Activated naive CD4-positive, alpha-beta T cell (primary cell): Measurements from ENCODE around the gene TTC23.

ENCODE experiments used
- DNase-seq, 4 experiments: peaks; one replicate each; lab custom pipeline; 2025; lab: John Stamatoyannopoulos, UW

The TTC23 gene

GRCh38 chr15:99164119-99164518 lies 85.3 kb downstream of the TTC23 start:
- DNase-seq = no peak

- no peak for DNase-seq
Measured at GRCh38 chr15:99163271-99164062, 85.9 kb downstream of the TTC23 start.

- DNase-seq = no peak
Measured at GRCh38 chr15:99158626-99159412, 90.6 kb downstream of the TTC23 start.

GRCh38 chr15:99157456-99157855 lies 91.9 kb downstream of the TTC23 start:
- no peak for DNase-seq

- DNase-seq = no peak
Measured at GRCh38 chr15:99155961-99156443, 93.4 kb downstream of the TTC23 start.

GRCh38 chr15:99154271-99154670 lies 95.1 kb downstream of the TTC23 start:
- DNase-seq = no peak

GRCh38 chr15:99153026-99153535 lies 96.3 kb downstream of the TTC23 start:
- DNase-seq = no peak

- no peak for DNase-seq
Measured at GRCh38 chr15:99151156-99151555, 98.2 kb downstream of the TTC23 start.

GRCh38 chr15:99149366-99149765 lies 100.0 kb downstream of the TTC23 start:
- no peak for DNase-seq

GRCh38 chr15:99148851-99149276 lies 100.5 kb downstream of the TTC23 start:
- DNase-seq = no peak

GRCh38 chr15:99146661-99147060 lies 102.7 kb downstream of the TTC23 start:
- DNase-seq = no peak

GRCh38 chr15:99145778-99146177 lies 103.6 kb downstream of the TTC23 start:
- DNase-seq = no peak

- no peak for DNase-seq
Measured at GRCh38 chr15:99145005-99145404, 104.4 kb downstream of the TTC23 start.

GRCh38 chr15:99143655-99144610 lies 105.4 kb downstream of the TTC23 start:
- DNase-seq = no peak

- DNase-seq = no peak
Measured at GRCh38 chr15:99143242-99143641, 106.1 kb downstream of the TTC23 start.

- no peak for DNase-seq
Measured at GRCh38 chr15:99142562-99142961, 106.8 kb downstream of the TTC23 start.

- DNase-seq = no peak
Measured at GRCh38 chr15:99141943-99142342, 107.4 kb downstream of the TTC23 start.

- no peak for DNase-seq
Measured at GRCh38 chr15:99140590-99140989, 108.8 kb downstream of the TTC23 start.

- no peak for DNase-seq
Measured at GRCh38 chr15:99139276-99139675, 110.1 kb downstream of the TTC23 start.

GRCh38 chr15:99138491-99138982 lies 110.8 kb downstream of the TTC23 start:
- no peak for DNase-seq

- DNase-seq = no peak
Measured at GRCh38 chr15:99137877-99138276, 111.5 kb downstream of the TTC23 start.
